Breast epithelium (tissue), 4 donors: ENCODE data around the gene ARSA. TPM values are rescaled to one million over a fixed set of nuclear protein-coding genes. Genes with fewer than 3 reads are reported as not detected.

Experiments
- DNase-seq, 2 donors: peaks; one replicate each; pipeline ENCODE4 v3.0.0-alpha.2; 2019; ENCODE audit warnings: low spot score in 2 of 2
- H3K27ac ChIP-seq, 2 donors: fragments of 200-600 bp; sonication (generic) in 1 of 2; one replicate each; pipeline ENCODE4 v1.5.1; 2016 to 2019; ENCODE audit warnings: mild to moderate bottlenecking in 1 of 2
- H3K27me3 ChIP-seq, 2 donors: fragments of 200-600 bp; sonication (generic) in 1 of 2; one replicate each; pipeline versions ENCODE4 v1.5.1 to v1.6.0; 2017 to 2019; ENCODE audit warnings: control low read depth in 1 of 2, mild to moderate bottlenecking in 1 of 2
- H3K36me3 ChIP-seq: fragments of 200-600 bp; one replicate; pipeline ENCODE4 v1.5.1; 2019
- H3K4me1 ChIP-seq, 2 donors: fragments of 200-600 bp; sonication (generic); one replicate each; pipeline ENCODE4 v1.5.1; 2016 to 2019; ENCODE audit warnings: control low read depth in 1 of 2
- H3K4me3 ChIP-seq, 3 donors: fragments of 200-600 bp; sonication (generic); 1 replicate in 2 of 3; 2 replicates in 1 of 3; pipeline ENCODE4 v1.5.1; 2016 to 2019; ENCODE audit warnings: mild to moderate bottlenecking in 3 of 3, moderate library complexity in 2 of 3
- H3K9me3 ChIP-seq, 2 donors: fragments of 200-600 bp; sonication (generic) in 1 of 2; one replicate each; pipeline ENCODE4 v1.5.1; 2016 to 2019; ENCODE audit warnings: control low read depth in 1 of 2
- CTCF ChIP-seq, 3 donors: fragments of 450-650 bp; IDR thresholded peaks; one replicate each; pipeline ENCODE4 v1.5.1; 2016 to 2017; ENCODE audit warnings: antibody characterized with exemption in 3 of 3, mild to moderate bottlenecking in 3 of 3, moderate library complexity in 3 of 3
- POLR2A ChIP-seq: fragments of 450-650 bp; IDR thresholded peaks from one replicate; pipeline ENCODE4 v1.6.1; 2016; ENCODE audit warnings: antibody characterized with exemption, mild to moderate bottlenecking, moderate library complexity
- POLR2AphosphoS5 ChIP-seq, 3 donors: sonication (generic); formaldehyde crosslinking; IDR thresholded peaks; one replicate each; pipeline ENCODE4 v1.6.1; 2017; ENCODE audit warnings: antibody characterized with exemption in 3 of 3
- intact Hi-C: fragments of 100-400 bp; cut with DNase I; formaldehyde crosslinking; loops from one replicate; pipeline ENCODE4 v1.15.1; 2023; ENCODE audit warnings: low total_unique reads
- total RNA-seq, 3 donors: library from RNA; depleted of rRNA; stranded (reverse); fragments of >200 nt; gene quantifications; one replicate each; pipeline ENCODE4 v1.1.0, GENCODE V29; 2016

Gene ARSA
- total RNA-seq, 3 donors from 2014 or later = 23.8 to 39.0 (median 36.3) TPM

- peak; percentile 41 to 59 for DNase-seq
- H3K27ac ChIP-seq = no peak overlapping the region
- intact Hi-C loops = no loop called here
Observed at GRCh38 chr22:50613291-50613981, 14.5 kb downstream of the ARSA start.

GRCh38 chr22:50612528-50613221 lies 15.3 kb downstream of the ARSA start:
- H3K9me3 ChIP-seq = no peaks in the 10 kb centered on the region
- no peaks in the 10 kb centered on the region for H3K27me3 ChIP-seq
- H3K36me3 ChIP-seq = no peaks in the 10 kb centered on the region
- H3K4me3 ChIP-seq = no peak overlapping the region
- DNase-seq = peak in 1 of 2 donors; percentile 46
- no peak overlapping the region for H3K27ac ChIP-seq
- no peak for TF ChIP-seq POLR2A
- H3K4me1 ChIP-seq = no peaks in the 10 kb centered on the region
- intact Hi-C loops = no loop called here

More at GRCh38 chr22:50613291-50613981, 14.5 kb downstream of the ARSA start:
- Histone ChIP-seq H3K4me1 (no peaks in the 10 kb centered on the region), H3K27me3 (no peaks in the 10 kb centered on the region), H3K9me3 (no peaks in the 10 kb centered on the region), H3K36me3 (no peaks in the 10 kb centered on the region), H3K4me3 (no peak overlapping the region)
- TF ChIP-seq POLR2AphosphoS5 (IDR thresholded peaks at IDR 0.05) (no peak), POLR2A (no peak), CTCF (IDR thresholded peaks at IDR 0.05) (no peak)

- H3K4me1 ChIP-seq = no peaks in the 10 kb centered on the region
- TF ChIP-seq POLR2A = no peak
- TF ChIP-seq POLR2AphosphoS5 (IDR thresholded peaks at IDR 0.05) = no peak
- TF ChIP-seq CTCF (IDR thresholded peaks at IDR 0.05) = no peak
- intact Hi-C loops = no loop called here
Observed at GRCh38 chr22:50612168-50612527, 15.8 kb downstream of the ARSA start.

GRCh38 chr22:50611341-50612060 lies 16.5 kb downstream of the ARSA start:
- TF ChIP-seq POLR2A (no peak), POLR2AphosphoS5 (IDR thresholded peaks at IDR 0.05) (no peak), CTCF (IDR thresholded peaks at IDR 0.05) (no peak)
- no peaks in the 10 kb centered on the region for H3K9me3 ChIP-seq
- intact Hi-C loops = no loop called here
- H3K36me3 ChIP-seq = no peaks in the 10 kb centered on the region
- H3K4me1 ChIP-seq = no peaks in the 10 kb centered on the region
- H3K4me3 ChIP-seq = no peak overlapping the region
- H3K27me3 ChIP-seq = no peaks in the 10 kb centered on the region
- H3K27ac ChIP-seq = no peak overlapping the region
- DNase-seq = peak in 1 of 2 donors; percentile 33

More at GRCh38 chr22:50612168-50612527, 15.8 kb downstream of the ARSA start:
- no peaks in the 10 kb centered on the region for H3K36me3 ChIP-seq
- H3K27me3 ChIP-seq = no peaks in the 10 kb centered on the region
- H3K9me3 ChIP-seq = no peaks in the 10 kb centered on the region
- no peak overlapping the region for H3K27ac ChIP-seq
- no peak for DNase-seq
- H3K4me3 ChIP-seq = no peak overlapping the region

GRCh38 chr22:50610581-50610980 lies 17.4 kb downstream of the ARSA start:
- TF ChIP-seq POLR2A (no peak), CTCF (IDR thresholded peaks at IDR 0.05) (no peak), POLR2AphosphoS5 (IDR thresholded peaks at IDR 0.05) (no peak)
- Histone ChIP-seq H3K9me3 (no peaks in the 10 kb centered on the region), H3K27ac (no peak overlapping the region), H3K27me3 (no peaks in the 10 kb centered on the region), H3K36me3 (no peaks in the 10 kb centered on the region), H3K4me3 (no peak overlapping the region), H3K4me1 (no peaks in the 10 kb centered on the region)
- DNase-seq = peak in 1 of 2 donors; percentile 33
- intact Hi-C loops = no loop called here
